HEK293 (cell line): ENCODE data around the gene TIMM13.
A peak's percentile ranks its signal among the peaks of the same experiment; 100 is the strongest.

Source experiments
- AEBP2 ChIP-seq: fragments of 450-650 bp; formaldehyde crosslinking; IDR thresholded peaks from 2 replicates; pipeline ENCODE4 v1.5.1; 2016; ENCODE audit warnings: missing biosample characterization, missing genetic modification characterization, borderline replicate concordance
- BCL11B ChIP-seq: fragments of 450-650 bp; formaldehyde crosslinking; IDR thresholded peaks from 2 replicates; pipeline ENCODE4 v1.5.1; 2016; ENCODE audit warnings: low read depth, missing biosample characterization, missing genetic modification characterization
- GLI4 ChIP-seq: fragments of 450-650 bp; formaldehyde crosslinking; IDR thresholded peaks from 2 replicates; pipeline ENCODE4 v1.5.1; 2016; ENCODE audit warnings: missing biosample characterization, missing genetic modification characterization
- HOXD13 ChIP-seq: sonication (generic); formaldehyde crosslinking; IDR thresholded peaks from 2 replicates; pipeline ENCODE4 v1.8.0; 2022; ENCODE audit warnings: missing genetic modification reagents, borderline replicate concordance
- SCRT1 ChIP-seq: fragments of 450-650 bp; formaldehyde crosslinking; IDR thresholded peaks from 2 replicates; pipeline ENCODE4 v1.5.1; 2016; ENCODE audit warnings: missing biosample characterization, missing genetic modification characterization, borderline replicate concordance
- SP2 ChIP-seq: fragments of 450-650 bp; formaldehyde crosslinking; IDR thresholded peaks from 2 replicates; pipeline ENCODE4 v1.5.1; 2016; ENCODE audit warnings: missing biosample characterization, missing genetic modification characterization
- ZBTB44 ChIP-seq: fragments of 450-650 bp; IDR thresholded peaks from 2 replicates; pipeline ENCODE4 v1.5.1; 2018; ENCODE audit warnings: missing biosample characterization, mild to moderate bottlenecking, missing genetic modification characterization
- ZFP41 ChIP-seq: fragments of 450-650 bp; formaldehyde crosslinking; IDR thresholded peaks from 2 replicates; pipeline ENCODE4 v1.5.1; 2016; ENCODE audit warnings: missing biosample characterization, missing genetic modification characterization, borderline replicate concordance
- ZFP69B ChIP-seq: fragments of 450-650 bp; formaldehyde crosslinking; IDR thresholded peaks from 2 replicates; pipeline ENCODE4 v1.5.1; 2016; ENCODE audit warnings: missing biosample characterization, missing genetic modification characterization
- ZNF10 ChIP-seq: fragments of 450-650 bp; formaldehyde crosslinking; IDR thresholded peaks from 2 replicates; pipeline ENCODE4 v1.5.1; 2017; ENCODE audit warnings: missing biosample characterization, missing genetic modification characterization
- ZNF121 ChIP-seq: fragments of 450-650 bp; formaldehyde crosslinking; IDR thresholded peaks from 2 replicates; pipeline ENCODE4 v1.5.1; 2016; ENCODE audit warnings: missing biosample characterization, missing genetic modification characterization
- ZNF138 ChIP-seq: fragments of 450-650 bp; formaldehyde crosslinking; IDR thresholded peaks from 2 replicates; pipeline ENCODE4 v1.5.1; 2016; ENCODE audit warnings: missing biosample characterization, missing genetic modification characterization, borderline replicate concordance
- ZNF157 ChIP-seq: fragments of 450-650 bp; formaldehyde crosslinking; IDR thresholded peaks from 2 replicates; pipeline ENCODE4 v1.5.1; 2016; ENCODE audit warnings: missing biosample characterization, missing genetic modification characterization
- ZNF175 ChIP-seq: fragments of 450-650 bp; formaldehyde crosslinking; IDR thresholded peaks from 2 replicates; pipeline ENCODE4 v1.5.1; 2016; ENCODE audit warnings: missing biosample characterization, missing genetic modification characterization
- ZNF202 ChIP-seq: fragments of 450-650 bp; formaldehyde crosslinking; IDR thresholded peaks from 2 replicates; pipeline ENCODE4 v1.5.1; 2016; ENCODE audit warnings: missing biosample characterization, missing genetic modification characterization, borderline replicate concordance
- ZNF239 ChIP-seq: fragments of 450-650 bp; formaldehyde crosslinking; IDR thresholded peaks from 2 replicates; pipeline ENCODE4 v1.5.1; 2016; ENCODE audit warnings: missing biosample characterization, missing genetic modification characterization
- ZNF266 ChIP-seq: fragments of 450-650 bp; formaldehyde crosslinking; IDR thresholded peaks from 2 replicates; pipeline ENCODE4 v1.5.1; 2016; ENCODE audit warnings: missing biosample characterization, missing genetic modification characterization, low read depth
- ZNF280D ChIP-seq: fragments of 450-650 bp; formaldehyde crosslinking; IDR thresholded peaks from 2 replicates; pipeline ENCODE4 v1.5.1; 2016; ENCODE audit warnings: missing biosample characterization, missing genetic modification characterization
- ZNF302 ChIP-seq: fragments of 450-650 bp; formaldehyde crosslinking; IDR thresholded peaks from 2 replicates; pipeline ENCODE4 v1.5.1; 2016; ENCODE audit warnings: missing biosample characterization, missing genetic modification characterization, low read depth
- ZNF324 ChIP-seq: fragments of 450-650 bp; formaldehyde crosslinking; IDR thresholded peaks from 2 replicates; pipeline ENCODE4 v1.5.1; 2016; ENCODE audit warnings: missing biosample characterization, missing genetic modification characterization
- ZNF335 ChIP-seq: fragments of 450-650 bp; formaldehyde crosslinking; conservative IDR thresholded peaks from 2 replicates; pipeline ENCODE4 v1.5.1; 2016; ENCODE audit warnings: missing biosample characterization, missing genetic modification characterization
- ZNF341 ChIP-seq: fragments of 450-650 bp; formaldehyde crosslinking; IDR thresholded peaks from 2 replicates; pipeline ENCODE4; 2016; ENCODE audit warnings: low read depth, missing biosample characterization, missing genetic modification characterization
- ZNF37A ChIP-seq: fragments of 450-650 bp; IDR thresholded peaks from 2 replicates; pipeline ENCODE4 v1.5.1; 2018; ENCODE audit warnings: missing biosample characterization, missing genetic modification characterization
- ZNF394 ChIP-seq: fragments of 450-650 bp; formaldehyde crosslinking; IDR thresholded peaks from 2 replicates; pipeline ENCODE4 v1.5.1; 2016; ENCODE audit warnings: missing biosample characterization, missing genetic modification characterization, mild to moderate bottlenecking, moderate library complexity, borderline replicate concordance
- ZNF404 ChIP-seq: fragments of 450-650 bp; formaldehyde crosslinking; IDR thresholded peaks from 2 replicates; pipeline ENCODE4 v1.5.1; 2017; ENCODE audit warnings: missing biosample characterization, missing genetic modification characterization
- ZNF510 ChIP-seq: fragments of 450-650 bp; formaldehyde crosslinking; IDR thresholded peaks from 2 replicates; pipeline ENCODE4 v1.5.1; 2018; ENCODE audit warnings: mild to moderate bottlenecking, missing genetic modification characterization, missing biosample characterization; ENCODE audit not compliant: insufficient replicate concordance
- ZNF513 ChIP-seq: fragments of 450-650 bp; IDR thresholded peaks from 2 replicates; pipeline ENCODE4 v1.5.1; 2018; ENCODE audit warnings: missing biosample characterization, missing genetic modification characterization
- ZNF514 ChIP-seq: fragments of 450-650 bp; formaldehyde crosslinking; IDR thresholded peaks from 2 replicates; pipeline ENCODE4 v1.5.1; 2016; ENCODE audit warnings: missing biosample characterization, missing genetic modification characterization
- ZNF530 ChIP-seq: fragments of 450-650 bp; formaldehyde crosslinking; IDR thresholded peaks from 2 replicates; pipeline ENCODE4 v1.5.1; 2016; ENCODE audit warnings: low read depth, missing biosample characterization, missing genetic modification characterization
- ZNF558 ChIP-seq: fragments of 450-650 bp; formaldehyde crosslinking; IDR thresholded peaks from 2 replicates; pipeline ENCODE4 v1.5.1; 2016; ENCODE audit warnings: missing biosample characterization, missing genetic modification characterization
- ZNF610 ChIP-seq: fragments of 450-650 bp; formaldehyde crosslinking; IDR thresholded peaks from 2 replicates; pipeline ENCODE4 v1.5.1; 2016; ENCODE audit warnings: missing biosample characterization, missing genetic modification characterization, borderline replicate concordance
- ZNF76 ChIP-seq: fragments of 450-650 bp; formaldehyde crosslinking; IDR thresholded peaks from 2 replicates; pipeline ENCODE4; 2016; ENCODE audit warnings: low read depth, missing biosample characterization, missing genetic modification characterization, borderline replicate concordance
- ZNF830 ChIP-seq: fragments of 450-650 bp; IDR thresholded peaks from 2 replicates; pipeline ENCODE4 v1.5.0; 2018; ENCODE audit warnings: missing biosample characterization, missing genetic modification characterization, low read depth, mild to moderate bottlenecking, moderate library complexity

TIMM13 gene

GRCh38 chr19:2475702-2476450 lies 48.5 kb upstream of the TIMM13 start, which contains the start of gene GADD45B (continued):
- TF ChIP-seq ZNF394 (tag by site-specific recombination) = peak; percentile 69; the same call in 1 of the 2 replicates
- TF ChIP-seq ZNF404 (tag by site-specific recombination) = no peak
- no peak; the same call in 1 of the 2 replicates for TF ChIP-seq ZNF239 (tag by site-specific recombination)
- no peak for TF ChIP-seq ZNF266 (tag by site-specific recombination)
- TF ChIP-seq SP2 = peak; percentile 89
- no peak for TF ChIP-seq ZNF830
- TF ChIP-seq ZNF280D (tag by site-specific recombination) = no peak
- no peak for TF ChIP-seq GLI4 (tag by site-specific recombination)
- no peak for TF ChIP-seq AEBP2 (tag by site-specific recombination)
- no peak for TF ChIP-seq ZNF530
- no peak for TF ChIP-seq ZNF175 (tag by site-specific recombination)
- no peak for TF ChIP-seq ZNF510 (tag by site-specific recombination)
- peak; percentile 7; the same call in 1 of the 2 replicates for TF ChIP-seq ZNF513
- TF ChIP-seq ZNF157 (tag by site-specific recombination) = no peak
- TF ChIP-seq ZNF302 = no peak
- TF ChIP-seq SCRT1 (tag by site-specific recombination) = no peak
- TF ChIP-seq ZNF514 (tag by site-specific recombination) = no peak
- no peak for TF ChIP-seq HOXD13 (CRISPR knock-in tag)
- no peak; the same call in 1 of the 2 replicates for TF ChIP-seq ZNF76 (tag by site-specific recombination)
- TF ChIP-seq ZNF335 (tag by site-specific recombination) = peak; percentile 18
- TF ChIP-seq ZNF10 (tag by site-specific recombination) = no peak
- TF ChIP-seq ZNF138 (tag by site-specific recombination) = no peak
- no peak for TF ChIP-seq ZNF121 (tag by site-specific recombination)
- TF ChIP-seq ZNF202 (tag by site-specific recombination) = no peak
- no peak for TF ChIP-seq ZNF37A (tag by site-specific recombination)
- no peak for TF ChIP-seq ZNF610 (tag by site-specific recombination)
- peak; percentile 40; the same call in 1 of the 2 replicates for TF ChIP-seq ZBTB44
- TF ChIP-seq ZFP69B (tag by site-specific recombination) = no peak; the same call in 1 of the 2 replicates
- TF ChIP-seq ZNF558 = no peak
- TF ChIP-seq ZFP41 (tag by site-specific recombination) = no peak
- peak; percentile 37; the same call in 1 of the 2 replicates for TF ChIP-seq ZNF341
- TF ChIP-seq ZNF324 (tag by site-specific recombination) = peak; percentile 20; the same call in 1 of the 2 replicates
- TF ChIP-seq BCL11B = 0 out of 2 replicates have a peak, but pooled peaks have one; percentile 4
